ENCODE data around the gene RBP3. TPM values are rescaled to one million over a fixed set of nuclear protein-coding genes. Genes with fewer than 3 reads are reported as not detected.

RBP3 gene
- total and polyA plus RNA-seq, 2 of the 4 experiments (the other 2 are of a cell fraction) = not detected

DNA sequence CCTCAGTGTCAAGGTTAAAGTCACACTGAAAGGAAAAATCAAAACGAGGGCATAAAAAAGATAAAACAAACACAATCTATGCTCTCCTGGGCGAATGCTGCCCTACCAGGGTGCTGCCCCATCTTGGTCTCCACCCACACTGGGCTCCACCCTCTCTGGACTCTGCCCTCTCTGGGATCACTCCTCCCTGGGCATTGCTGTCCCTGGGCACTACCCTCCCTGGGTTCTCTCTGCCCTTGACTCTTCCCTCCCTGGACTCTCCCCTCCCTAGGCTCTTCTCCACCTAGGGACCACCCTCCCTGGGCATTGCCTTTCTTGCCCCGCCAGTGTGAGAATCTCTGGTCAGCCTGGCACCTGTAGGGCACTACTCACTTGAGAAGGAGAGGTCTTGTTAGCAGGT is 17.4 kb upstream of the RBP3 start:
- no peak overlapping the region for H2BK20ac ChIP-seq (ENCODE audit: low read depth, low read length)
- peaks cover 4% of the 10 kb centered on the region; the same call in 1 of the 2 replicates for H3K9me1 ChIP-seq (ENCODE audit: insufficient read depth, low read length)
- no peak overlapping the region for H3K14ac ChIP-seq (replicated peaks; ENCODE audit: low read depth, low read length)
- H4K91ac ChIP-seq (ENCODE audit: insufficient read depth, low read depth, low read length) = no peak overlapping the region
- no peak overlapping the region for H2AK5ac ChIP-seq (ENCODE audit: low read depth, low read length)
- CTCF ChIA-PET = no interaction called here
- no peak overlapping the region for H2AK9ac ChIP-seq (replicated peaks; ENCODE audit: low read depth, low read length, poor library complexity)
- no peak overlapping the region for H2BK120ac ChIP-seq (ENCODE audit: low read depth, low read length)
- in situ Hi-C loops (cut with MboI; ENCODE audit: low sequenced_read_pairs) (no loop called here), intact Hi-C loops (cut with micrococcal nuclease) (no loop called here), dilution Hi-C loops (cut with HindIII; ENCODE audit: low sequenced_read_pairs, unreplicated experiment) (no loop called here)
- no peak for DNase-seq
- H3K18ac ChIP-seq (ENCODE audit: low read depth, low read length) = no peak overlapping the region
- ATAC-seq (ENCODE audit: low read depth) = no peak
- H3K79me1 ChIP-seq (ENCODE audit: low read depth in 1 of 2, low read length in 2 of 2) = no peaks in the 10 kb centered on the region
- H3K4me3 ChIP-seq (ENCODE audit: insufficient read depth, low read depth, low read length) = no peak overlapping the region
- H3K36me3 ChIP-seq (ENCODE audit: control insufficient read depth, insufficient read depth, low read length) = no peaks in the 10 kb centered on the region
- H3K4ac ChIP-seq (ENCODE audit: low read depth, low read length) = no peak overlapping the region
- TF ChIP-seq, protein P1, sequence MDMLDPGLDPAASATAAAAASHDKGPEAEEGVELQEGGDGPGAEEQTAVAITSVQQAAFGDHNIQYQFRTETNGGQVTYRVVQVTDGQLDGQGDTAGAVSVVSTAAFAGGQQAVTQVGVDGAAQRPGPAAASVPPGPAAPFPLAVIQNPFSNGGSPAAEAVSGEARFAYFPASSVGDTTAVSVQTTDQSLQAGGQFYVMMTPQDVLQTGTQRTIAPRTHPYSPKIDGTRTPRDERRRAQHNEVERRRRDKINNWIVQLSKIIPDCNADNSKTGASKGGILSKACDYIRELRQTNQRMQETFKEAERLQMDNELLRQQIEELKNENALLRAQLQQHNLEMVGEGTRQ (IDR thresholded peaks at IDR 0.05; ENCODE audit: low read depth, low read length) = no peak
- TF ChIP-seq CEBPB (IDR thresholded peaks at IDR 0.05; ENCODE audit: low read depth, low read length) (no peak), MAZ (IDR thresholded peaks at IDR 0.05; ENCODE audit: borderline replicate concordance, low read depth, low read length) (no peak), NFE2L2 (IDR thresholded peaks at IDR 0.05; ENCODE audit: low read depth, low read length) (no peak), POLR2A (IDR thresholded peaks at IDR 0.05; ENCODE audit: low read depth, low read length) (no peak), BHLHE40 (IDR thresholded peaks at IDR 0.05; ENCODE audit: low read depth, low read length) (no peak), RFX5 (IDR thresholded peaks at IDR 0.05; ENCODE audit: low read depth, low read length) (no peak), MAFK (IDR thresholded peaks at IDR 0.05; ENCODE audit: low read depth, low read length) (no peak), FOS (IDR thresholded peaks at IDR 0.05; ENCODE audit: low read depth, low read length) (no peak), RAD21 (IDR thresholded peaks at IDR 0.05; ENCODE audit: low read length) (no peak), CHD1 (IDR thresholded peaks at IDR 0.05; ENCODE audit: low read depth, low read length) (no peak), MXI1 (IDR thresholded peaks at IDR 0.05; ENCODE audit: borderline replicate concordance, low read depth, low read length) (no peak), RCOR1 (IDR thresholded peaks at IDR 0.05; ENCODE audit: insufficient replicate concordance, low read length) (no peak), SMC3 (IDR thresholded peaks at IDR 0.05; ENCODE audit: low read depth, low read length) (no peak)
- TF ChIP-seq, protein P2, sequence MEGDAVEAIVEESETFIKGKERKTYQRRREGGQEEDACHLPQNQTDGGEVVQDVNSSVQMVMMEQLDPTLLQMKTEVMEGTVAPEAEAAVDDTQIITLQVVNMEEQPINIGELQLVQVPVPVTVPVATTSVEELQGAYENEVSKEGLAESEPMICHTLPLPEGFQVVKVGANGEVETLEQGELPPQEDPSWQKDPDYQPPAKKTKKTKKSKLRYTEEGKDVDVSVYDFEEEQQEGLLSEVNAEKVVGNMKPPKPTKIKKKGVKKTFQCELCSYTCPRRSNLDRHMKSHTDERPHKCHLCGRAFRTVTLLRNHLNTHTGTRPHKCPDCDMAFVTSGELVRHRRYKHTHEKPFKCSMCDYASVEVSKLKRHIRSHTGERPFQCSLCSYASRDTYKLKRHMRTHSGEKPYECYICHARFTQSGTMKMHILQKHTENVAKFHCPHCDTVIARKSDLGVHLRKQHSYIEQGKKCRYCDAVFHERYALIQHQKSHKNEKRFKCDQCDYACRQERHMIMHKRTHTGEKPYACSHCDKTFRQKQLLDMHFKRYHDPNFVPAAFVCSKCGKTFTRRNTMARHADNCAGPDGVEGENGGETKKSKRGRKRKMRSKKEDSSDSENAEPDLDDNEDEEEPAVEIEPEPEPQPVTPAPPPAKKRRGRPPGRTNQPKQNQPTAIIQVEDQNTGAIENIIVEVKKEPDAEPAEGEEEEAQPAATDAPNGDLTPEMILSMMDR (conservative IDR thresholded peaks at IDR 0.05; ENCODE audit: low read depth, low read length) = no peak
- TF ChIP-seq, protein P3, sequence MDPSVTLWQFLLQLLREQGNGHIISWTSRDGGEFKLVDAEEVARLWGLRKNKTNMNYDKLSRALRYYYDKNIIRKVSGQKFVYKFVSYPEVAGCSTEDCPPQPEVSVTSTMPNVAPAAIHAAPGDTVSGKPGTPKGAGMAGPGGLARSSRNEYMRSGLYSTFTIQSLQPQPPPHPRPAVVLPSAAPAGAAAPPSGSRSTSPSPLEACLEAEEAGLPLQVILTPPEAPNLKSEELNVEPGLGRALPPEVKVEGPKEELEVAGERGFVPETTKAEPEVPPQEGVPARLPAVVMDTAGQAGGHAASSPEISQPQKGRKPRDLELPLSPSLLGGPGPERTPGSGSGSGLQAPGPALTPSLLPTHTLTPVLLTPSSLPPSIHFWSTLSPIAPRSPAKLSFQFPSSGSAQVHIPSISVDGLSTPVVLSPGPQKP (IDR thresholded peaks at IDR 0.05; ENCODE audit: borderline replicate concordance, low read depth, low read length) = no peak
- H2AFZ ChIP-seq (replicated peaks; ENCODE audit: low read length, poor library complexity) = no peak overlapping the region
- H4K5ac ChIP-seq (ENCODE audit: low read depth, low read length) = no peak overlapping the region
- no peak overlapping the region for H3K4me2 ChIP-seq (ENCODE audit: low read depth, low read length)
- H3K23ac ChIP-seq (ENCODE audit: low read depth, low read length) = no peak overlapping the region
- H3K27me3 ChIP-seq (ENCODE audit: control insufficient read depth, insufficient read depth, low read length) = peaks cover 10% of the 10 kb centered on the region
- no peak overlapping the region for H3K27ac ChIP-seq (ENCODE audit: insufficient read depth, low read length)
- no peaks in the 10 kb centered on the region for H3K9me3 ChIP-seq (ENCODE audit: control insufficient read depth, insufficient read depth, low read length)
- H3K56ac ChIP-seq (ENCODE audit: extremely low read depth, insufficient read depth, low read length) = no peak overlapping the region
- H3K4me1 ChIP-seq (ENCODE audit: control insufficient read depth, insufficient read depth, low read length) = no peaks in the 10 kb centered on the region
- no peak overlapping the region for H3K9ac ChIP-seq (ENCODE audit: low read depth, low read length)
- no peak overlapping the region for H2BK15ac ChIP-seq (ENCODE audit: low read depth, low read length)
- BruUV-seq (replicated peaks) = no TSS peak
- no peak overlapping the region for H2BK5ac ChIP-seq (ENCODE audit: low read depth, low read length, poor library complexity, severe bottlenecking)
- WGBS, 2 experiments (ENCODE audit: extremely low coverage in 2 of 2, insufficient read length in 1 of 2) = 45% methylated on average over 2 of the region's 3 CpGs; no CpG with 5 or more reads in 1 of the 2 experiments
- H4K20me1 ChIP-seq (ENCODE audit: insufficient read depth, low read length) = no peaks in the 10 kb centered on the region
- POLR2A ChIA-PET (ENCODE audit: unreplicated experiment) = no interaction called here
- no peak overlapping the region for H4K8ac ChIP-seq (ENCODE audit: low read depth in 2 of 2, low read length in 2 of 2)

Data from IMR-90 (cell line).